ENCODE results near the gene HSPA12A.

HSPA12A gene

GRCh38 chr10:116690356-116691322 lies 51.7 kb downstream of the HSPA12A start:
- DNase-seq (ENCODE audit: low read depth in 2 of 2) = no peak

- no peak for DNase-seq (ENCODE audit: low read depth in 2 of 2)
Measured at GRCh38 chr10:116689744-116690143, 52.6 kb downstream of the HSPA12A start.

GRCh38 chr10:116688741-116689495 lies 53.4 kb downstream of the HSPA12A start:
- no peak for DNase-seq (ENCODE audit: low read depth in 2 of 2)

GRCh38 chr10:116688241-116688711 lies 54.1 kb downstream of the HSPA12A start:
- DNase-seq (ENCODE audit: low read depth in 2 of 2) = no peak

GRCh38 chr10:116687633-116688032 lies 54.7 kb downstream of the HSPA12A start:
- no peak for DNase-seq (ENCODE audit: low read depth in 2 of 2)

- DNase-seq (ENCODE audit: low read depth in 2 of 2) = no peak
Measured at GRCh38 chr10:116686632-116687031, 55.7 kb downstream of the HSPA12A start.

- DNase-seq (ENCODE audit: low read depth in 2 of 2) = no peak
Measured at GRCh38 chr10:116685807-116686206, 56.6 kb downstream of the HSPA12A start.

GRCh38 chr10:116684781-116685180 lies 57.6 kb downstream of the HSPA12A start:
- no peak for DNase-seq (ENCODE audit: low read depth in 2 of 2)

GRCh38 chr10:116683821-116684220 lies 58.5 kb downstream of the HSPA12A start:
- no peak for DNase-seq (ENCODE audit: low read depth in 2 of 2)

- DNase-seq (ENCODE audit: low read depth in 2 of 2) = no peak
Measured at GRCh38 chr10:116683166-116683565, 59.2 kb downstream of the HSPA12A start.

GRCh38 chr10:116679351-116679750 lies 63.0 kb downstream of the HSPA12A start:
- no peak for DNase-seq (ENCODE audit: low read depth in 2 of 2)

- no peak for DNase-seq (ENCODE audit: low read depth in 2 of 2)
Measured at GRCh38 chr10:116676633-116677032, 65.7 kb downstream of the HSPA12A start.

GRCh38 chr10:116676118-116676517 lies 66.2 kb downstream of the HSPA12A start:
- no peak for DNase-seq (ENCODE audit: low read depth in 2 of 2)

GRCh38 chr10:116674901-116675423 lies 67.4 kb downstream of the HSPA12A start:
- no peak for DNase-seq (ENCODE audit: low read depth in 2 of 2)

GRCh38 chr10:116673866-116674265 lies 68.5 kb downstream of the HSPA12A start:
- no peak for DNase-seq (ENCODE audit: low read depth in 2 of 2)

GRCh38 chr10:116672891-116673290 lies 69.5 kb downstream of the HSPA12A start:
- DNase-seq (ENCODE audit: low read depth in 2 of 2) = no peak

- DNase-seq (ENCODE audit: low read depth in 2 of 2) = no peak
Measured at GRCh38 chr10:116671274-116671926, 71.0 kb downstream of the HSPA12A start.

GRCh38 chr10:116670706-116671105 lies 71.7 kb downstream of the HSPA12A start:
- no peak for DNase-seq (ENCODE audit: low read depth in 2 of 2)

GRCh38 chr10:116669832-116670644 lies 72.3 kb downstream of the HSPA12A start:
- DNase-seq (ENCODE audit: low read depth in 2 of 2) = no peak

- DNase-seq (ENCODE audit: low read depth in 2 of 2) = no peak
Measured at GRCh38 chr10:116669080-116669479, 73.3 kb downstream of the HSPA12A start.

- no peak for DNase-seq (ENCODE audit: low read depth in 2 of 2)
Measured at GRCh38 chr10:116668446-116668845, 73.9 kb downstream of the HSPA12A start.

All from stimulated activated CD4-positive, alpha-beta T cell treated with anti-CD3 and anti-CD28 coated beads, Interleukin-12 subunit alpha, Interleukin-12 subunit beta, amount 100 ng/mL, for 24 hours (primary cell).